Jurkat, Clone E6-1 (cell line): ENCODE measurements around the gene CORO2A.

ENCODE experiments used
- DNase-seq: peaks from one replicate; pipeline ENCODE4 v3.0.0-alpha.2; 2011; ENCODE audit warnings: low read depth, low spot score
- H3K4me3 ChIP-seq: 2 replicates; pipeline ENCODE4 v1.5.1; 2011; ENCODE audit warnings: mild to moderate bottlenecking, low read length, control low read depth, moderate library complexity

CORO2A gene

DNA sequence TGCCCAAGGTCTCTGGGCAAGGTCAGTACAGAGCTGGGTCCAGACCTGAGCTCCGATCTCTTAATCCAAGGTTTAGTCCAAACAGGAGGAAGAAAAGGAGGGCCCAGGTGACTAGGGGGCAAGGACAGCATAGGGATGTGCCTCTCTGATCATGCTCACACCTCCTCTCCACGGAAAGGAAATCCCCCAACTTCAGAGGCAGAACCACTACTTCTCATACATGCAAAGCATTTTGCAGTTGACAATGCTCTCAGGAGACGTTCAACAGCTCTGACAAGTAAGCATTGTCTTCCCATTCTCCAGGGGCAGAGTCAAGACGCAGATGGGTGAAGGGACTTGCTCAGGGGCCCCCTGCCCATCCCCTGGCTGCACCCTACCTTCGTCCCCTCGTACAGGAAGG lies 8.7 kb upstream of the CORO2A start:
- H3K4me3 ChIP-seq = no peak overlapping the region
- DNase-seq = no peak

DNA sequence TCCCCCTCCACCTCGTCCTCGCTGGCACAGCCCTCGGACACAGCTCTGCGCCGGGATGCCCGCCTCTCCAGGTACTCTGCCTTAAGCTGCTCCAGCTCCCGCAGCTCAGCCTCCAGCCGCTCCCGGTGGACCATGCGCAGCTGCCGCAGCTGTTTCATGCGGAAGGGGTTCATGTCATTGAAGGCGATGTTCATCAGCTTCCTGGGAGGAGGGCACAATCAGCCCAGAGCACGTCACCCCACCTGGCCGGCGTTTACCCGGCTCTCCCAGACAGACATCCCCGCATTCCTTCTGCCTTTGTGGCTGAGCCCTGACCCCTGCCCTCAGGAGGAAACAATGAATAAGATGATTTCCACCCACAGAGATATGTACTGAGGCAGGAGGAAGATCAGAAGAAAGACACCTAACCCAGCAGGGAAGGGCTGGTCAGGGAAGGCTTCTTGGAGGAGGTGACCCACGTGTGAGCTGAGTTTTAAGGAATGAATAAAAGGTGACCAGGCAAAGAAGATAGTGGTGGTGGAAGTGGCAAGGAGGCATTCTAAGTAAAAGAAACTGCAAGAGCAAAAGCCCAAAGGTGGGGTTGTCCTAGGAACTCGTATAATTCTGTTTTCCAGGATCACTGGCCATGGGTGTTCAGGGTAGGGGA lies 7.1 kb upstream of the CORO2A start:
- no peak for DNase-seq
- H3K4me3 ChIP-seq = no peak overlapping the region

DNA sequence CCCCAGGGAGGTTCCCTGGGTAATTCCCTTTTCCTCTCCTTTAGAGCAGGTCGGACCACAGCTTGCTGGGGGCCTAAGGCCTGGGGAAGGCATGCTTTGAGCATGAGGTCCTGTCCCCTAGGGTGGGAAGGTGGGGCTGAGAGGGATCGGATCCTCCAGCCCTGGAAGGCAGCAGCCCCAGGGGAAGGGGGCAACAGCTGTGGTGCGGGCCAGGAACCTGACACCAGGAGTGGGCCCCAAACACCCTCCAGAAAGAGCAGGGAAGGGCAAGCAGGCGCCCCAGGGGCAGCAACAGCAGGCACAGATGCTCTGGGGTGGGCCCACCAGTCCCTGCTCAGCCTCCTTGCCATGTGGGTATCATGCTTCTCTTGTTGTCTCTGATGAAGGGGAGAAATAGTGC lies 3.2 kb upstream of the CORO2A start:
- DNase-seq = no peak
- H3K4me3 ChIP-seq = no peak overlapping the region

DNA sequence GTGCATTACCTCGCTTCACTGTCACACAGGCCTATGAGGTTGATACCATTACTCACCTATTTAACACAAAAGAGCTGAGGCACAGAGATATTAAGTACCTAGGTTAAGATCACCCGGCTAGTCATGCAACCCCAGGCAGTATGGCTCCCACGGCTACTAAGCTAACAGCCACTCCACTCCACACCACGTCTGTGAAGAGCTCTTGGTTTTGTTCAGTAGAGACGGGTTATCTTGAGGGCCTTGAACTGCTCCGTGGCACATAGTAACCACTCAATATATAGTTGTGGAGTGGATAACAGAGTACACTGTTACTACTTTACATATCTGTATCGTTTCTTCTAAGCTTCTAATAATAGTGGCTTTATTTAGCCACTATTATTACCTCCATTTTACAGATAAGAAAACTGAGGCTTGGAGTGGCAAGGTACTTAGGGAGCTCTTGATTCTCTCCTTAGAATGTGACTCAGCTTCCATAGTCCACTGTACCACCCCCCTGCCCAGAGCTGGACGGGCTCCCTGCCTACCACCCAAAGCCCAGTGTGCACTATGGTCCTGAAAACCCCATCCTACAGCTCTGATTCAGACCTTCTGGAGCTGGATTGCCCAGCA lies 1.0 kb upstream of the CORO2A start:
- no peak for DNase-seq
- peak overlapping the region; percentile 62 for H3K4me3 ChIP-seq

DNA sequence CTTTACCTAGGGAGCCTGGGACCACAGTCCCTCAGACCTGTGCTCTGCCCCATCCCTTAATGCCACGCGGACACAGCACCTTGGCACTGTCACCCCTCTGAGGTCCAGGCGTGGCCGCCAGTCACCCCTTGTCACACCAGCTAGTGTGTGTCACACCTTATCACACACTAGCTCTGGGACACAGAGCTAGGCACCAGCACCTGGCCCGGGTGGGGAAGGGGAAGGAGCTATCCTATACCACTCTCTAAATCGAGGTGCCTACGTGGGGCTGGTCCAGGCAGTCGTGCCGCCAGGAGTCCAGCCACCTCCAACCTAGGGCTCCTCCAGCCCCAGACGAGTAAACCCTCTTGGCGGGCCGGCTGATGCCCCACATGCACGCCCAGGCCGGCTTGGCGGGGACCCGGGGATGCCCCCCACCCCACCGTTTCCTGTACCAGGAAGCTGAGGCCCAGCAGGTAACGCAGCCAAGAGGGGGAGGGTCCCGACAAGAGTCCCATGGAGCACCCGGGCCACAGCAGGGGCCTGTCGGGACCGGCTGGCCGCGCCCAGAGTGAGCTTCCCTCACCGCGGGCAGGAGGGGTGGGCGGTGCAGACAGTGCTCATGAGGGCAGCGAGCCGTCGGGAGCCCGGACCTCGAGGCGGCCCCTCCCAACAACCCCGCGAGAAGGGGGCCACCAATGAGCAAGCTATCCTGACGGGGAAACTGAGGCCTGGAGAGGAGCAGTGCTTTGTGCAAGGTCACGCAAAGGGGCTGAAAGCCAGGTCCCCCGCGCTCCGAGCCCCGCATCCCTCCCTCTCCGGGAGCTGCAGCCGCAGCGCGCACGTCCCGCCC lies 550 bp downstream of the CORO2A start:
- DNase-seq = no peak
- H3K4me3 ChIP-seq = peak overlapping the region; percentile 62

DNA sequence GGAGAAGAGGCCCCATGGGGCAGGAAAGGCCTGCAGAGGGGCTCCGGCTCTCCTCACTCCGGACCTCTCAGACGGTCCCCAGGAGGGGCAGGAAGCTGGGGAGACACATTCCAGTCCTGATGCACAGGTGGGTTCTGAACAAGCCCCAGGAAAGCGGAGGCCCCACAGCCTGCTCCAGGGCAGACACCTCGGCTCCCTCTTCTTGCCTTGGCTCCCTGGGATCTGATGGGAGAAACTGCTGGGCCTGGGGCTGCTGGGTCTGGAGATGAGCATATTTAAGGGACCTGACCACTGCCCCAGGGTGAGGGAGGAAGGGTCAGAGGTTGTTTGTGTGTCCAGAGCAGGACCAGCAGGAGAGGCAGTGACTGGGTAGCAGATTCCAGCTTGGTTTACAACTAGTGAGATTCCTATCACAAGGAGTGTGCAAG lies 1.2 kb downstream of the CORO2A start:
- no peak for DNase-seq
- H3K4me3 ChIP-seq = no peak overlapping the region

DNA sequence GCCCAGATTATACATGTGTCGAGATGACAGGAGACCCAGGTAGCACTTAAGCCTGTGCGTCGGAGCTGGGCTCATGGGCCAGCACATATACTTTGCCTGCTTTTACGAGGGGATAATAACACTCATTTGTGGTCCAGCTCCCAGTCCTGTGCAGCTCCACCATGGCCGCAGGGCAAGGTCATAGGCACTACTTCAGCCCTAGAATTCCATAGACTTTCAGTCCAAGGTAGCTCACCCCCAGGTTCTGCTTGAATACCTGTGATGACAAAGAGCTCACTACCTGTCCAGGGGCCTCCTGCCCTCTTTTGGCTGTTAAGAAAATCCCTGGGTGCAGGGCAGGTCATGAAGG lies 1.7 kb downstream of the CORO2A start:
- no peak overlapping the region for H3K4me3 ChIP-seq
- DNase-seq = no peak

DNA sequence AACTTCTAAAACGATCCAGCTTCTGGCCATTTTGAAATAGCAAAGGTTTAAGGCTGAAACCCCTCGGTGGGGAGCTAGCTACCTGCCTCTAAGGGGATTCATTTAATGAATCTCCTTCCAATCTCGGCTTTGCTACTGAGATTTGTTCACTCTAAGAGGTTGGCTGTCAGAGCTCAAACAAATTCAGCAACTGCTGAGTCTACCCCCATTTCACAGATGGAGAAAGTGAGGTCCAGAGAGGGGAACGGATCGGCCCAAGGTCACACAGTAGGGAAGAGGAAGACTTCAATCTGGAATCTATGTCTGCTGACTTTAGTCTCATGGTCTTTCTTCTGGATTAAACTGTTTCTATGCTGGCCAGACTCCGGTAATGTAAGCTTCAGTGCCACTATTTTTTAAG lies 3.0 kb downstream of the CORO2A start:
- no peak overlapping the region for H3K4me3 ChIP-seq
- DNase-seq = no peak

DNA sequence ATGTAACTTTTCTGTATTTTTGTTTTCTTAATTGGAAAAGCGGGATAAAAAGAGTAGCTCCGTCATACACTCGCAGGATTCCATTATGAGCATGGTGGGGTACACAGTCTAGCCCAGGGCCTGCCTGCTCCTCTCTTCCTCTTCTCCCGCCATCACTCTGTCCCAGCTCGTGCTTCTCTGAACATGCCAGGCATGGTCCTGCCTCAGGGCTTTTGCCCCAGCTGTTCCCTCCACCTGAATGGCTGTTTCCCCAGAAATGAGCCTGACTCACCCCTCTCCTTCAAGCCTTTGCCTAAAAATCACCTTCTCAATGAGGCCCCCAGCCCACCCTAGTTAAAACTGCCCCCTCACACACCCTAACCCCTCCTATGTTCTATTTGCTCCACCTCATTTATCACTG lies 4.5 kb downstream of the CORO2A start:
- no peak for DNase-seq
- H3K4me3 ChIP-seq = no peak overlapping the region

DNA sequence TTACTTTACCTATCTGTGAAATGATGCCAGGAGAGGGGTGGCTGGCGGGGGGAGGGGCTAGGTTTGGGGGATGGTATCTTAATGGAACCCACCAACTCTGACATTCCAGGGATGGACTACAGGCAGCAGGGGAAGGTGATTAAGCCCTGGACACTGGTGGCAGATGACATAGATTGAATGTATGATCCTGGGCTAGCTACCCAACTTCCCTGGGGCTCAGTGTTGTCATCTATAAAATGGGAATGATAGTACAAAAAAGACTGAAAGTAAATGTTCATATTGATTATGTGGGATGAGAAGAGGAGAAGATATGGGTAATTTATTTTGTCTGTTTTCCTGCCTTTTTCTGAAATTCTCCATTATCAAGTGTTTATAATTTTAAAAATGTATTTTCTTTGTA lies 6.2 kb downstream of the CORO2A start:
- DNase-seq = no peak
- no peak overlapping the region for H3K4me3 ChIP-seq

DNA sequence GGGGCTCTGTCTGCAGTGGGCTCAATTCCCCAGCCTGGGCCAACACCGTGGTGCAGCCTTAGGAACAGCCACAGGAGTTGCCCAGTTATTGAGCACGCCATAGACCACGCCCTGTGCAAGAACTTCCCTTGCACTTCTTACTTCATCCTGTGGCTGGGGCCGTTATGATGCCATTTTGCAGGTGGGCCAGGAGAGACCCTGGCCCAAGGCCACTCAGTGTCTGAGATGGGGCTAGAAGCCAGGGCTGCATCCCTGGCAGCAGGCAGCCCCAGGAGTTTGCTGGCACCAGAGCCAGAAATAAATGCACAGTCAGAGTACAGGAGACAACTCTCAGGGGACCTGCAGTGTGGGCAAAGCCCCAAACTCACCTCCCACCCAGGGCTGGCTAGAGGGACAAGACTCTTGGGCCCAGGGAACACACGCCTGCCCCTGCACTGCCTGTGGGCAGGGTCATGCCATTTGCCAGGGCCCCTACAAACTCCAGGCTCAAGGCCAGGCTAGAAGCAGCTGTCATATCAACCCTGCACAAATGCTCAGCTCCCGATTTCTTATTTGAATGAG lies 6.7 kb downstream of the CORO2A start:
- no peak overlapping the region for H3K4me3 ChIP-seq
- no peak for DNase-seq

DNA sequence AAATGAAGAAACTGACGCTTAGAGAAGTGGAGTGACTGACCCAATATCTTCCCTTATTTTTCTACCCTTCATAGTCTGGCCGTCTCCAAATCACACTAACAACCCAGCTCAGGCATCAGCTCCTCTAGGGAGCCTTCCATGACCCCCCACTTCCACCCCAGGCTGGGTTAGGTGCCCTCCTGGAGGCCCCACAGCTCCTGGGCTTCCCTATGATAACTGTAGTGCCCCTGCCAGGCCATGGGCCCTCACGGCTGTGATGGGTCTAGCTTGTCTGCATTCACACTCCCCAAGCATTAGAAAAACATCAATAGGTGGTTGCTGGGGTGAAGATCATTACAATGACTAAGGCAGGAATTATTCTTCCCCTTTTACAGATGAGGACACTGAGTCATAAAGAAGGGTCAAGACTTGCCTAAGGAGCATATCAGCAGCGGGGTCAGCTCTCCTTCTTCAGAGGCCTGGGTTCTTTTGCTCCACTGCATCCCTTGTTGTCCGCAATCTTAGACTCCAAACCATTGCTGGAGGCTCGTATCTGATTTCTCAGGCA lies 7.3 kb downstream of the CORO2A start:
- no peak overlapping the region for H3K4me3 ChIP-seq
- no peak for DNase-seq

DNA sequence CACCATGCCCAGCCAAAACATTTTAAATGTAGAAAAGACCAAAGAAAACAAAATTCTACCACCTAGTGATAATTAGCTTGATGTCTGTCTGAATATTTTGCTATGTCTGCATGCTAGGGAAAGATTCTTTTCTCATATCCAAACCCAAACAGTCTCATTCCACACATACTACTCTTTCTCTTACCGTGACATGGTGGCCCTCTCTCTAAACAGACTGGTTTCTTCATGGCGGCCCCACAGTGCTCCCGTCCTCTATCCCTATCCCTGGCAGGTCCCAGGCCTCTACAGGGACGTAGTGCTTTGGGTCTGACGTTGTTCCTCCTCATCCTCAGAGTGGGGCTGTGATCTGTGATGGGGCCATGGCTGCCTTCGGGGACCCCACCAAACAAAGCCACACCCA lies 8.1 kb downstream of the CORO2A start:
- DNase-seq = no peak
- H3K4me3 ChIP-seq = no peak overlapping the region

DNA sequence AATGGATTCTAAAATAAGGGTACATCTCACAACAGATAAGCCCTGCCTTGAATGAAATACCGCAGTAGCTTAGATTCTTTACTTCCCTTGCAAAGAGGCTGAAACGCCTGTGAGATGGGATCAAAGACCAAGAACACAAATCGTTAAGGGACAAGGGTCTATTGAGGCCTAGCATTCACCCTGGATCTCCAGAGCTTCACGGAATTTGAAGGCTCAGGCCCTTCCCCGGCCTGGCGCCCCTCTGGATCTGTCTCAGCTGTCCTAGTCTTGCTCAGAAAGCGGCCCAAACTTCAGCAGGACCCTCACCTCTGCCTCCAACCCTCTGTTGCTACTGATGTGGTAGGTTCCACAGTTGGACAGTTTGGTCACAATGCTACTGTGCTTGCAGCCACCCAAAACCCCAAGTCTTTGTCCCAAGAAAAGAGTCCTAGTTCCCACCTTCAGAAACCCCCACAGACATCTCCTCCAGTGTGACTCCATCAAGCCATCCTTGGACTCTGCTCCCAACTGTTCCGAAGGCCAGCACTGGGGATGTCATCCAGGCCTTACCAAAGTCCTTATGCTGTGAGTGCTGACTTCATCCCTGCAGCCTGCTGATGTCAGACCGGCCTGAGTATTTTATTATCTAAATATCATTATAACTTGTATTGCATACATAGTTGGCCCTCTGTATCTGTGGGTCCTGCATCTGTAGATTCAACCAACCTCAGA lies 9.4 kb downstream of the CORO2A start:
- DNase-seq = no peak
- H3K4me3 ChIP-seq = no peak overlapping the region

DNA sequence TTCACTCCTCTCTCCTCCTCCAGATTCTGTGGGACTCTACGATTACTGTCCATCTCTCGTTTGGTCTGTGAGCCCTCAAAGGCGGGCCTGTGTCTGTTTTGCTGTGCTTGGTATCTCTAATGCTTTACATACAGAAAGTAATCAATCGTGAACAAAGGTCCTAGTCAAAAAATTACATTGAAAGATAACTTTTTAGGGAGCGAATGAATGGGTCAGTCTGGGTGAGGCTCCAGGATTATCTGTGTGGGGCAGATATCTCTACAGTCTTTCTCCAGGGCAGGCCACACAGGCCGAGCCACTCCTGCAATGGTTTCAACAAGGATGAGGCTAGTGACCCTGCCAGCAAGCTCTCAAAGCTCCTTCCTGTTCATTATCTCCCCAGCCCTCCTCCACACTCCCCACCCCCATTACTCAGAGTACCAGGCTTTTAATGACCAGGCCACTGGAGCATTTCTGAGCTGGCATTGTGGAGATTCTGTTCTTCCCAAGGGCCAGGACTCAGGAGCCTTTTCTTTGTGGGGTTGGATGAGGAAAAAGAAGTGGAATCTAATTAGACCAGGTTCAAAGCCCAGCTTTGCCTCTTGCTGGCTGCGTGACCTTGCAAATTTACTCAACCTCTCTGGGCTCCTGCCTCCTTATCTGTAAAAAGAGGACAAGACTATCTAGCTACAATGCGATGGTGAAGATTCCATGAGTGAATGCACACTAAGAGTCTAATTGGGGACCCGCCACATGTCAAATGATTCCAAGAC lies 10.2 kb downstream of the CORO2A start:
- no peak for DNase-seq
- no peak overlapping the region for H3K4me3 ChIP-seq

DNA sequence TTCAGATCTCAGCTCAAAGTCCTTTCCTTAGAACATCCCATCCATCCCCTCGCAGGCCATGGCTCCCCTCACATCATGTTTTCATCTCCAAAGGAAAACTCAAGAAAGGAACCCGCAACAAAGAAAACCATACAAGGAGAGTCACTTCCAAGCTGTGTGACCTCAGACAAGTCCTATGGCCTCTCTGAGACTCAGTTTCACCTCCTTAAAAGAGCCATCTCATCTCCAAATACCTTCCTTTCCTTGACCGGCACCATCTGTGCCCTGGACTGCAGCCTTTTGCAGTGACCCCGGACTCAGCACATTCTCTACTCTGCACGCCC lies 10.7 kb downstream of the CORO2A start:
- no peak overlapping the region for H3K4me3 ChIP-seq

DNA sequence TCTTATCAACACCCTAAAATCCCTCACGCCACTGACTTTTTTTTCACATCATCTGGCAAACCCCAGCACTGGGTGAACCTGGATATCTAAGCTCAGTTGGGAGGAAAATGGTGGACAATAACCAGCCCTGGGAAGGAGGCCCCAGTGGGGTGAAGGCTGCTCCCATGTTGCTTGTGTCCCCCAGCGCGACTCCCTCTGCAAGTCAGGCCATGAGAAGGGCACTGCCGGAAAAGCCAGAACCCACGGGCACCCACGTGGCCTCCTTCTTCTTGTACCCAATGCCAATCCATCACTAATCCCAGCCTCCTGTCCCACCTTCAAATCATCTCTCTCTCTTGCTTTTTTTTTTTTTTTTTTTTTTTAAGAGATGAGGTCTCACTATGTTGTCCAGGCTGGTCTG lies 11.4 kb downstream of the CORO2A start:
- H3K4me3 ChIP-seq = no peak overlapping the region
- DNase-seq = no peak

More for the DNA sequence above, 10.7 kb downstream of the CORO2A start:
- DNase-seq = no peak

DNA sequence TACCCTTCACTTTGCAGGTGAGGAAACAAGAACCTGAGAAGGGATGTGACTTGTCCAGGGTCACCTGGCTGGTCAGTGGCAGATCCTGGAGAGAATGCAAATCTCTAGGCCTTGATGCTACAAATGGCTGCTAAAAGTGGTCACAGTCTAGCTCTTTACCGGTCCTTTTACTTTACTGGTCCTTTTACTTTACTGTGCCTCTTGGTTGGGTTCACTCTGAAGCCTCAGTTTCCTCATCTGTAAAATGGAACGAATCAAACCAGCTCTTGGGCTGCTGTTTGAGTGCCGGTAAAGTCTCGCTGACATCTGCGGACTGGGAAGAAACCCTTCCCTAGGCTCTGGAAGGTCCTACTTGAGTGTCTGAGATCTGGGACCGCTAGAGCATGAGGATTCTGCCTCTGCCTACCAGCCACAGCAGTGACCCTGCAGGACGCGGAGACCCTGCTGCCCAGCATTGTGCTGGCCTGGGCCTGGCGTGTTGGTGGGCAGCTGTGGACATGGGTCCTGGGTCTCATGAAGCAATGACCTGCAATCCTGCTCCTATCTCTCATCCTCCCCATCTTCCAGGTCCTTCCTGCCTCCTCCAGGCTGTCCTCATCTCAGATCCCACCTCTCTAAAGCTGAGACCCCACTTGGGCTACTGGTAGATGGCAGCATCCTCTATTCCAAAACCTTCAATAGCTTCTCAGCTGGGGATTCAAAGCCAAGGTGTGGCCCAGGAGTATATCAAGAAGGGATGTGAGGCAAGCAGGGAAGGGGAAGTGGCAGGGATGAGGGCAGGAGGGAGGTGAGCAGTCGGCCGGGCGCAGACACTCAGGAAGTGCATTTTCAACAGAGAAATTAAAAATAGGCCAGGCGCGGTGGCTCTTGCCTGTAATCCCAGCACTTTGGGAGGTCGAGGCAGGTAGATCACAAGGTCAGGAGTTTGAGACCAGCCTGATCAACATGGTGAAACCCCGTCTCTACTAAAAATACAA lies 13.3 kb downstream of the CORO2A start:
- H3K4me3 ChIP-seq = no peak overlapping the region
- no peak for DNase-seq
